D721Med (cell line): ENCODE results near the gene ARSG.
"Not testable (repeated sequence)": the region's sequence is repeated elsewhere in the genome, so short reads cannot be mapped to it uniquely, and the experiment has no call there.

ENCODE experiments used
- DNase-seq: peaks from one replicate; pipeline ENCODE4 v3.0.0; 2011; ENCODE audit warnings: low spot score; ENCODE audit not compliant: insufficient read length
- FAIRE-seq: peaks from 2 replicates; lab custom pipeline; 2011; peaks lifted over from hg19 to GRCh38; lab: Jason Lieb, UNC
- TF ChIP-seq, protein P1 (sequence below): IDR thresholded peaks from 2 replicates; pipeline ENCODE4 v1.5.1; 2012; ENCODE audit warnings: mild to moderate bottlenecking, control low read depth; ENCODE audit not compliant: insufficient read depth; ENCODE audit errors: missing control alignments

Gene ARSG

DNA sequence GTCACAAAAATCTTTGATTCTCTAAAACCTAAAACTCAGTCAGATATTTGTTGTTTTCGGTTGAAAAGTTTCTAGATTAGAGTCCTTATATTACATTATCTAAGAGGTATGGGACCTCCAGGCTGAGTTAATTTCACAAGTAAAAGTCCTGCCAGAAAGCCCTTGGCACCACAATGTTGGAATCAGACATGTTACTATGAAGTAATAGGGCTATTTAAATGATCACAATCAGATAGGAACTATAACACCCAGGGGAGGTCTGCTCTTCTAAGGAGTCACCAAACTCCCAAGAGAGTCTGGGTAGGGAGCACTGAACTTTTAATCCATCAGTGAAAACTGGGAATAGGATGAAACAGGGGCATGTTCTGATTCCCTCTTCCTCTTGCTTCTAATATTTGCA is 111.8 kb downstream of the ARSG start:
- TF ChIP-seq, protein P1, sequence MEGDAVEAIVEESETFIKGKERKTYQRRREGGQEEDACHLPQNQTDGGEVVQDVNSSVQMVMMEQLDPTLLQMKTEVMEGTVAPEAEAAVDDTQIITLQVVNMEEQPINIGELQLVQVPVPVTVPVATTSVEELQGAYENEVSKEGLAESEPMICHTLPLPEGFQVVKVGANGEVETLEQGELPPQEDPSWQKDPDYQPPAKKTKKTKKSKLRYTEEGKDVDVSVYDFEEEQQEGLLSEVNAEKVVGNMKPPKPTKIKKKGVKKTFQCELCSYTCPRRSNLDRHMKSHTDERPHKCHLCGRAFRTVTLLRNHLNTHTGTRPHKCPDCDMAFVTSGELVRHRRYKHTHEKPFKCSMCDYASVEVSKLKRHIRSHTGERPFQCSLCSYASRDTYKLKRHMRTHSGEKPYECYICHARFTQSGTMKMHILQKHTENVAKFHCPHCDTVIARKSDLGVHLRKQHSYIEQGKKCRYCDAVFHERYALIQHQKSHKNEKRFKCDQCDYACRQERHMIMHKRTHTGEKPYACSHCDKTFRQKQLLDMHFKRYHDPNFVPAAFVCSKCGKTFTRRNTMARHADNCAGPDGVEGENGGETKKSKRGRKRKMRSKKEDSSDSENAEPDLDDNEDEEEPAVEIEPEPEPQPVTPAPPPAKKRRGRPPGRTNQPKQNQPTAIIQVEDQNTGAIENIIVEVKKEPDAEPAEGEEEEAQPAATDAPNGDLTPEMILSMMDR, result no peak
- DNase-seq (no peak), FAIRE-seq (no peak)

DNA sequence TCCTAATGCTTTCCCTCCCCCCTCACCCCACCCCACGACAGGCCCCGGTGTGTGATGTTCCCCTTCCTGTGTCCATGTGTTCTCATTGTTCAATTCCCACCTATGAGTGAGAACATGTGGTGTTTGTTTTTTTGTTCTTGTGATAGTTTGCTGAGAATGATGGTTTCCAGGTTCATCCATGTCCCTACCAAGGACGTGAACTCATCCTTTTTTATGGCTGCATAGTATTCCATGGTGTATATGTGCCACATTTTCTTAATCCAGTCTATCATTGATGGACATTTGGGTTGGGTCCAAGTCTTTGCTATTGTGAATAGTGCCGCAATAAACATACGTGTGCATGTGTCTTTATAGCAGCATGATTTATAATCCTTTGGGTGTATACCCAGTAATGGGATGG is 112.5 kb downstream of the ARSG start:
- DNase-seq, FAIRE-seq: not testable (repeated sequence)

DNA sequence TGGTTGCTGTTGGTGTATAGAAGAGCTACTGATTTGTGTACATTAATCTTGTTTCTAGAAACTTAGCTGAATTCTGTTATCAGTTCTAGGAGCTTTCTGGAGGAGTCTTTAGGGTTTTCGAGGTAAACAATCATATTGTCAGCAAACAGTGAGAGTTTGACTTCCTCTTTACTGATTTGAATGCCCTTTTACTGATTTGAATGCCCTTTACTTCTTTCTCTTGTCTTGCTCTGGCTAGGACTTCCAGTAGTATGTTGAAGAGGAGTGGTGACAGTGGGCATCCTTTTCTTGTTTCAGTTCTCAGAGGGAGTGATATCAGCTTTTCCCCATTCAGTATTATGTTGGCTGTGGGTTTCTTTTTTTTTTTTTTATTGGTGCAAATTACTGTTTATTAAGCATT is 116.4 kb downstream of the ARSG start:
- not testable (repeated sequence) for DNase-seq, FAIRE-seq

DNA sequence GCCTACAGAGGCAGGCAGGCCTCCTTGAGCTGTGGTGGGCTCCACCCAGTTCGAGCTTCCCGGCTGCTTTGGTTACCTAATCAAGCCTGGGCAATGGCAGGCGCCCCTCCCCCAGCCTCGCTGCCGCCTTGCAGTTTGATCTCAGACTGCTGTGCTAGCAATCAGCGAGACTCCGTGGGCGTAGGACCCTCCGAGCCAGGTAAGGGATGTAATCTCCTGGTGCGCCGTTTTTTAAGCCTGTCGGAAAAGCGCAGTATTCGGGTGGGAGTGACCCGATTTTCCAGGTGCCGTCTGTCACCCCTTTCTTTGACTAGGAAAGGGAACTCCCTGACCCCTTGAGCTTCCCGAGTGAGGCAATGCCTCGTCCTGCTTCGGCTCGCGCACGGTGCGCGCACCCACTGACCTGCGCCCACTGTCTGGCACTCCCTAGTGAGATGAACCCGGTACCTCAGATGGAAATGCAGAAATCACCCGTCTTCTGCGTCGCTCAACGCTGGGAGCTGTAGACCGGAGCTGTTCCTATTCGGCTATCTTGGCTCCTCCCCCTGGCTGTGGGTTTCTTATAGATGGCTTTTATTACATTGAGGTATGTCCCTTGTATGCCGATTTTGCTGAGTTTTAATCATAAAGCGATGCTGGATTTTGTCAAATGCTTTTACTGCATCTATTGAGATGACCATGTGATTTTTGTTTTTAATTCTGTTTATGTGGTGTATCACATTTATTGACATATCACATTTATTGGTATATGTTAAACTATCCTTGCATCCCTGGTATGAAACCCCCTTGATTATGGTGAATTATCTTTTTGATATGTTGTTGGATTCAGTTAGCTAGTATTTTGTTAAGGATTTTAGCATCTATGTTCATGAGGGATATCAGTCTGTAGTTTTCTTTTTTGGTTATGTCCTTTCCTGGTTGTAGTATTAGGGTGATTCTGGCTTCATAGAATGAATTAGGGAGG is 122.6 kb downstream of the ARSG start:
- not testable (repeated sequence) for DNase-seq, FAIRE-seq

DNA sequence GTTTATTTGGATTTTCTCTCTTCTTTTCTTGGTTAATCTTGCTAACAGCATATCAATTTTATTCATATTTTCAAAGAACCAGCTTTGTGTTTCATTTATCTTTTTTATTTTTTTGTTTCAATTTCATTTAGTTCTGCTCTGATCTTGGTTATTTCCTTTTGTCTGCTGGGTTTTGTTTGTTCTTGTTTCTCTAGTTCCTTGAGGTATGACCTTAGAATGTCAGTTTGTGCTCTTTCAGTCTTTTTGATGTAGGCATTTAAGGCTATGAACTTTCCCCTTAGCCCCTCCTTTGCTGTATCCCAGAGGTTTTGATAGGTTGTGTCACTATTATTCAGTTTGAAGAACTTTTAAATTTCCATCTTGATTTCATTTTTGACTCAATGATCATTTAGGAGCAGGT is 123.6 kb downstream of the ARSG start:
- DNase-seq, FAIRE-seq: not testable (repeated sequence)

DNA sequence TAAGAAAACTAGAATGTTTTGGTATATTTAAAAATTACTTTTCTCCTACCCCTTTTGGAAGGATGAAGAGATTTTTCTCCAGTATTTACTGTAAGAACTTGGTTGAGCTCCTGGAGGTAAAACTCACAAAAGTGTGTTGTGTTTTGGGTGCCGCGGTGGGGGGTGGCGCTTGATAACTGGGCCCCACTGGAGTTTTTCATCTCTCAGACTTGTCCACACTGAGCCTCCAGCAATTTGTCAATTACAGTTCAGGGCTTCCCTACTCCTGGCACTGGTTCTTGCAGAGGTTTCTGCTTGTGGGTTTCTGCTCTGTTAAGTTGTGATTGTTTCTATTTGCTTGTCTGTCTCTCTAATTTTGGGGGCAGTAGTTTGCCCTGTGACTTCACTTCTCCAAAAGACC is 126.0 kb downstream of the ARSG start:
- no peak for DNase-seq
- no peak for FAIRE-seq
- TF ChIP-seq, protein P1, result no peak

DNA sequence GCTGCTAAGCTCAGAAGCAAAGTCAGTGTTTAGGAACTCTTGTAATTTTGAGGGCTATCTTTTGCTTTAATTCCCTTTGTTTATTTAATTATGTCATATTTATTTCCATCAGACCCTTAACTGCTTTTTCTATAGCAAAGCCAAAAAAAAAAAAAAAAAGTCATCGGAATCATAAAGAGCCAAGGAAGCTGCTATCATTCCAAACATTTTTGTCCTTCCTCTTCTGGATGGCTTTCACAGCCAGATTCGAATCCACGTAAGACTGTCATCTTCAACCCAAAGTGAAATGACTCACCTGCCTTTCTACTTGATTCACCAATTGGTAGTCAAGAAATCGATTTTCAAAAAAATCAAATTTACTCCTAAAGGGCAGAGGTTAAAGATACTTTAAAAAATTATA is 127.6 kb downstream of the ARSG start:
- DNase-seq (no peak), FAIRE-seq (no peak)
- TF ChIP-seq, protein P1, result no peak

DNA sequence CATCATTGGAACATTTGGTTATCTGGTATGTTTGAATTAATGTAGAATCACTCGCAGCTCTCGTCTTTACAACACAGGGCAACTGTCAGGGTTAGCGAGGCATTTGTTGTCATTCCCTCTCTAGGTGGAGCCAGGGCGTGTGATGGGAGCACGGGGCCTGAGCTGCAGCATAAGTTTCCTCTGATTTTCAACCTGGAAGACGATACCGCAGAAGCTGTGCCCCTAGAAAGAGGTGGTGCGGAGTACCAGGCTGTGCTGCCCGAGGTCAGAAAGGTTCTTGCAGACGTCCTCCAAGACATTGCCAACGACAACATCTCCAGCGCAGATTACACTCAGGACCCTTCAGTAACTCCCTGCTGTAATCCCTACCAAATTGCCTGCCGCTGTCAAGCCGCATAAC is 128.8 kb downstream of the ARSG start:
- FAIRE-seq, result no peak
- DNase-seq, result no peak
- TF ChIP-seq, protein P1, result no peak

DNA sequence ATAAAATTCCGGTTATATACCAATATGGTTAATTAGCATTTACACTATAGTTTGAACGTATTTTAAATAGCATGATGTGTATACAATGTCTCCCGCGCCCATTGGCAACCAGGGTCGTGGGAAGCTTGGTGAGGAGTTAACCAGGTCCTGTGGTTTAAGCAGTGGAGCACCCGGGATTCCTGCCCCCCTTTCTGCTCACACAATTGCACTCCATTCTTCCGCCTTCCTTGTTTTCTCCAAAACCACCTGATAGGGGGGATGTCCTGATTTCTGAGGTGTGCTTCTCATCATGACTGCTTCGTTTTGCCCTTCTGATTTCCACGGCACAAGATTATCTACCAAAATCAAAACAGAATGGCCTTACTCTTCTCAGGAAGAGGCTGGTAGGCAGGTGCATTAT is 130.2 kb downstream of the ARSG start:
- DNase-seq (no peak), FAIRE-seq (no peak)
- TF ChIP-seq, protein P1, result no peak
